Neural progenitor cell (in vitro differentiated cells): ENCODE measurements around the gene DIABLO. TPM values are rescaled to one million over a fixed set of nuclear protein-coding genes. Genes with fewer than 3 reads are reported as not detected.
"Not testable (repeated sequence)": the region's sequence is repeated elsewhere in the genome, so short reads cannot be mapped to it uniquely, and the experiment has no call there.

Experiments used
- DNase-seq: peaks from one replicate; pipeline ENCODE4 v3.0.0-alpha.2; 2016; ENCODE audit warnings: low spot score
- H2AFZ ChIP-seq: fragments of 200-600 bp; sonication (generic); replicated peaks from 2 replicates; pipeline ENCODE4 v1.6.1; 2016; ENCODE audit warnings: antibody characterized with exemption
- H3F3A ChIP-seq: fragments of 200-600 bp; sonication (generic); 2 replicates; pipeline ENCODE4 v1.6.1; 2016; ENCODE audit warnings: antibody characterized with exemption, low read depth
- H3K27ac ChIP-seq: fragments of 200-600 bp; sonication (generic); 2 replicates; pipeline ENCODE4 v1.5.1; 2016; ENCODE audit warnings: mild to moderate bottlenecking
- H3K27me3 ChIP-seq: fragments of 200-600 bp; sonication (generic); 2 replicates; pipeline ENCODE4 v1.6.1; 2016; ENCODE audit warnings: mild to moderate bottlenecking, moderate library complexity
- H3K36me3 ChIP-seq: fragments of 200-600 bp; sonication (generic); 2 replicates; pipeline ENCODE4 v1.5.1; 2016
- H3K4me1 ChIP-seq: fragments of 200-600 bp; sonication (generic); 2 replicates; pipeline ENCODE4 v1.6.1; 2016; ENCODE audit warnings: mixed run types
- H3K4me2 ChIP-seq: fragments of 200-600 bp; sonication (generic); 2 replicates; pipeline ENCODE4 v1.6.1; 2016
- H3K4me3 ChIP-seq: fragments of 200-600 bp; sonication (generic); 2 replicates; pipeline ENCODE4 v1.5.1; 2016
- H3K79me2 ChIP-seq: fragments of 200-600 bp; sonication (generic); 2 replicates; pipeline ENCODE4 v1.6.1; 2016; ENCODE audit warnings: low read depth
- H3K9ac ChIP-seq: fragments of 200-600 bp; sonication (generic); 2 replicates; pipeline ENCODE4 v1.6.1; 2016
- H3K9me3 ChIP-seq: fragments of 200-600 bp; sonication (generic); 2 replicates; pipeline ENCODE4 v1.5.1; 2016; ENCODE audit warnings: low read depth
- H4K20me1 ChIP-seq: fragments of 200-600 bp; sonication (generic); 2 replicates; pipeline ENCODE4 v1.6.1; 2016; ENCODE audit warnings: low read depth
- H3K27ac Mint-ChIP-seq: 3 replicates; pipeline ENCODE4 v1.8.0; 2021; ENCODE audit warnings: mixed read lengths
- H3K27me3 Mint-ChIP-seq: 2 replicates; pipeline ENCODE4 v1.8.0; 2022; ENCODE audit warnings: low read depth, mild to moderate bottlenecking, inconsistent platforms, moderate library complexity, mixed read lengths; ENCODE audit not compliant: insufficient read depth
- H3K36me3 Mint-ChIP-seq: 3 replicates; pipeline ENCODE4 v1.8.0; 2021; ENCODE audit warnings: mixed read lengths
- H3K4me1 Mint-ChIP-seq: 3 replicates; pipeline ENCODE4 v1.8.0; 2021; ENCODE audit warnings: mixed read lengths
- H3K4me3 Mint-ChIP-seq: 3 replicates; pipeline ENCODE4 v1.8.0; 2021; ENCODE audit warnings: mild to moderate bottlenecking, moderate library complexity, mixed read lengths
- H3K9me3 Mint-ChIP-seq: 3 replicates; pipeline ENCODE4 v1.8.0; 2020; ENCODE audit warnings: mixed read lengths
- EZH2 ChIP-seq: fragments of 200-600 bp; sonication (generic); IDR thresholded peaks from 2 replicates; pipeline ENCODE4 v1.6.1; 2017; ENCODE audit warnings: antibody characterized with exemption, mild to moderate bottlenecking, moderate library complexity
- EZH2phosphoT487 ChIP-seq: fragments of 200-600 bp; sonication (generic); IDR thresholded peaks from 2 replicates; pipeline ENCODE4 v1.6.1; 2017; ENCODE audit warnings: antibody characterized with exemption
- total RNA-seq: library from RNA; depleted of rRNA; stranded (reverse); fragments of >200 nt; gene quantifications from 2 replicates; pipeline ENCODE4 v1.2.3, GENCODE V29; 2015; ENCODE audit warnings: low replicate concordance
- TF ChIP-seq, protein P1 (sequence below): fragments of 200-600 bp; sonication (generic); IDR thresholded peaks from 2 replicates; pipeline ENCODE4 v1.5.1; 2017; ENCODE audit warnings: antibody characterized with exemption, mild to moderate bottlenecking

DIABLO gene
- total RNA-seq, 1 donor from 2014 or later = 131 TPM

DNA sequence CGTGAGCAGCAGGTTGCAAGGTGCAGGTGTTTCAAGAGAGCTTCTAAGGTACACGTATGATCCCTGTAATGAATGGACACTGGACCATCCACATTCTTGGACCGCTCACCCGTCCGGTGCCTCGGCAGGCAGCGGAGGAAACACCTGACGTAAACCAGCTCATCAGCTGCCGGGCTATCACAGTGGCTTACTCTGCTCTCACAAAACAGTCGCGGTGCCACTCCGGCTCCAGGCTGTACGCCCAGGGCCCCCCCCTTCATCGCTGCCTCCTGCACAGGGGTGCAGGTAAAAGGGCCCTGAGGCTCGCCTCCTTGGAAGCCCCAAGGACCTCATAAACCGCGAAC lies 40.0 kb upstream of the DIABLO start:
- no peaks in the 10 kb centered on the region for H4K20me1 ChIP-seq
- H3K9me3 Mint-ChIP-seq = peaks cover 4% of the 10 kb centered on the region
- H3K27me3 Mint-ChIP-seq = peaks cover 12% of the 10 kb centered on the region
- TF ChIP-seq EZH2 = no peak
- TF ChIP-seq EZH2phosphoT487 = no peak
- TF ChIP-seq, protein P1, sequence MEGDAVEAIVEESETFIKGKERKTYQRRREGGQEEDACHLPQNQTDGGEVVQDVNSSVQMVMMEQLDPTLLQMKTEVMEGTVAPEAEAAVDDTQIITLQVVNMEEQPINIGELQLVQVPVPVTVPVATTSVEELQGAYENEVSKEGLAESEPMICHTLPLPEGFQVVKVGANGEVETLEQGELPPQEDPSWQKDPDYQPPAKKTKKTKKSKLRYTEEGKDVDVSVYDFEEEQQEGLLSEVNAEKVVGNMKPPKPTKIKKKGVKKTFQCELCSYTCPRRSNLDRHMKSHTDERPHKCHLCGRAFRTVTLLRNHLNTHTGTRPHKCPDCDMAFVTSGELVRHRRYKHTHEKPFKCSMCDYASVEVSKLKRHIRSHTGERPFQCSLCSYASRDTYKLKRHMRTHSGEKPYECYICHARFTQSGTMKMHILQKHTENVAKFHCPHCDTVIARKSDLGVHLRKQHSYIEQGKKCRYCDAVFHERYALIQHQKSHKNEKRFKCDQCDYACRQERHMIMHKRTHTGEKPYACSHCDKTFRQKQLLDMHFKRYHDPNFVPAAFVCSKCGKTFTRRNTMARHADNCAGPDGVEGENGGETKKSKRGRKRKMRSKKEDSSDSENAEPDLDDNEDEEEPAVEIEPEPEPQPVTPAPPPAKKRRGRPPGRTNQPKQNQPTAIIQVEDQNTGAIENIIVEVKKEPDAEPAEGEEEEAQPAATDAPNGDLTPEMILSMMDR = no peak
- peak overlapping the region; percentile 96 for H3K4me2 ChIP-seq
- no peaks in the 10 kb centered on the region for H3K9me3 ChIP-seq
- peak overlapping the region; percentile 92 for H2AFZ ChIP-seq
- H3K36me3 Mint-ChIP-seq = peaks cover 6% of the 10 kb centered on the region
- H3K9ac ChIP-seq = peak overlapping the region; percentile 90
- H3K4me3 Mint-ChIP-seq = peak overlapping the region; percentile 98
- H3K4me1 Mint-ChIP-seq = peaks cover 14% of the 10 kb centered on the region
- peaks cover 12% of the 10 kb centered on the region for H3F3A ChIP-seq
- peak; percentile 61 for DNase-seq
- H3K36me3 ChIP-seq = no peaks in the 10 kb centered on the region
- peak overlapping the region; percentile 88 for H3K4me3 ChIP-seq
- peaks cover 17% of the 10 kb centered on the region for H3K79me2 ChIP-seq
- no peaks in the 10 kb centered on the region for H3K27me3 ChIP-seq
- peaks cover 10% of the 10 kb centered on the region for H3K4me1 ChIP-seq
- H3K27ac Mint-ChIP-seq = peak overlapping the region; percentile 100
- H3K27ac ChIP-seq = peak overlapping the region; percentile 85

DNA sequence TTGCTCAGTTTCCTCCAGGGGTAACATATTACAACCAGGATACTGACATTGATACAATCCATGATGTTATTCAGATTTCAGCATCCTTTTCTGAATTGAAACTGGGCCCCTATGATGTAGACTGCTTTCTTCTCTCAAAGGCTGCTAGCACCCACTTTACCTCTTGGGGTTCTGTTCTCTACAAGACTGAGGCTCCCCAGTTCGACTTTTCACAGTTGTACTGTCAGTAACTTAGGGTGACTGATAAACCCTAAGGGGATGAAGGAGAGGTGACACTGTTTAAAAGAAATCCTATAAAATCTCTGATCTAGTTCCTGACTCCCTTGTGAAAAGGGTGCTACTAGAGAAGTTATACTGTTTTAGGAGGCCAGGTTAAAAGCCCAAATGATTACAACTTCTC lies 39.6 kb upstream of the DIABLO start:
- peak; percentile 13 for DNase-seq
- TF ChIP-seq EZH2phosphoT487 = no peak
- TF ChIP-seq, protein P1 = no peak
- TF ChIP-seq EZH2 = no peak
- peak overlapping the region; percentile 92 for H2AFZ ChIP-seq

DNA sequence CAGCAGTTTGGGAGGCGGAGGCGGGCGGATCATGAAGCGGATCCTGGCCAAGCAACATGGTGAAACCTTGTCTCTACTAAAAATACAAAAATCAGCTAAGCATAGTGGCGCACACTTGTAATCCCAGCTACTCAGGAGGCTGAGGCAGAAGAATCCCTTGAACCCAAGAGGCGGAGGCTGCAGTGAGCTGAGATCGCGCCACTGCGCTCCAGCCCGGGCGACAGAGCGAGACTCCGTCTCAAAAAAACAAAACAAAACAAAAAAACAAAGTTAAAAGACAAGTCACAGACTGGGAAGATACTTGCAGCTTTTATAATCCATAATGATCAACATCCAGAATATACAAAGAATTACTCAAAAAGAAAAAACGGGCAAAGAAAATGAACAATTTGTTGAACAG lies 34.9 kb upstream of the DIABLO start:
- H3K27ac Mint-ChIP-seq, H3K27ac ChIP-seq, H3K27me3 ChIP-seq, H3K9ac ChIP-seq, H3K36me3 Mint-ChIP-seq, H3K27me3 Mint-ChIP-seq, H3K4me3 Mint-ChIP-seq, H3K4me3 ChIP-seq, DNase-seq, H2AFZ ChIP-seq, H3K4me2 ChIP-seq, H4K20me1 ChIP-seq, H3K9me3 Mint-ChIP-seq, H3F3A ChIP-seq, H3K4me1 Mint-ChIP-seq, H3K4me1 ChIP-seq, H3K9me3 ChIP-seq, H3K36me3 ChIP-seq: not testable (repeated sequence)
- peaks cover 15% of the 10 kb centered on the region for H3K79me2 ChIP-seq

More for the DNA sequence above, 39.6 kb upstream of the DIABLO start:
- H4K20me1 ChIP-seq = no peaks in the 10 kb centered on the region
- no peaks in the 10 kb centered on the region for H3K27me3 ChIP-seq
- H3K27ac ChIP-seq = no peak overlapping the region
- peak overlapping the region; percentile 90 for H3K9ac ChIP-seq
- Mint-ChIP-seq H3K4me3 (peak overlapping the region; percentile 98), H3K9me3 (peaks cover 4% of the 10 kb centered on the region), H3K27me3 (peaks cover 12% of the 10 kb centered on the region), H3K36me3 (peaks cover 6% of the 10 kb centered on the region), H3K4me1 (peaks cover 14% of the 10 kb centered on the region), H3K27ac (no peak overlapping the region)
- no peaks in the 10 kb centered on the region for H3K36me3 ChIP-seq
- H3K9me3 ChIP-seq = no peaks in the 10 kb centered on the region
- peaks cover 12% of the 10 kb centered on the region for H3F3A ChIP-seq
- peak overlapping the region; percentile 88 for H3K4me3 ChIP-seq
- peak overlapping the region; percentile 96 for H3K4me2 ChIP-seq
- peaks cover 17% of the 10 kb centered on the region for H3K79me2 ChIP-seq
- H3K4me1 ChIP-seq = peaks cover 10% of the 10 kb centered on the region

DNA sequence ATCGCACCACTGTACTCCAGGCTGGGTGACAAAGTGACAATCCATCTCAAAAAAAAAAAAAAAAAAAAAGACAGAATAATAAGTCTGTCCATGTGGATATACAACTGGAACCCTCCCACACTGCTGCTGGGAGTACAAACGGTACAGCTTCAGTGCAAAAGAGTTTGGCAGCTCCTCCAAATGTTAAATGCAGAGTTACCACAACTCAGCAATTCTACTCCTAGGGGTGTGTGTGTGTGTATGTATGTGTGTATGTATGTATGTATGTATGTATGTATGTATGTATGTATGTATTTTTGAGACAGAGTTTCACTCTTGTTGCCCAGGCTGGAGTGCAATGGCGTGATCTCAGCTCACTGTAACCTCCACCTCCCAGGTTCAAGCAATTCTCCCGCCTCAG lies 33.1 kb upstream of the DIABLO start:
- not testable (repeated sequence) for H3K36me3 ChIP-seq, H3K36me3 Mint-ChIP-seq, DNase-seq, H4K20me1 ChIP-seq, H2AFZ ChIP-seq, H3K4me1 Mint-ChIP-seq, H3K9me3 Mint-ChIP-seq, H3K27me3 ChIP-seq, H3K79me2 ChIP-seq, H3F3A ChIP-seq, H3K9me3 ChIP-seq, H3K4me2 ChIP-seq, H3K27me3 Mint-ChIP-seq, H3K4me3 ChIP-seq, H3K4me1 ChIP-seq, H3K4me3 Mint-ChIP-seq, H3K27ac Mint-ChIP-seq, H3K27ac ChIP-seq, H3K9ac ChIP-seq

DNA sequence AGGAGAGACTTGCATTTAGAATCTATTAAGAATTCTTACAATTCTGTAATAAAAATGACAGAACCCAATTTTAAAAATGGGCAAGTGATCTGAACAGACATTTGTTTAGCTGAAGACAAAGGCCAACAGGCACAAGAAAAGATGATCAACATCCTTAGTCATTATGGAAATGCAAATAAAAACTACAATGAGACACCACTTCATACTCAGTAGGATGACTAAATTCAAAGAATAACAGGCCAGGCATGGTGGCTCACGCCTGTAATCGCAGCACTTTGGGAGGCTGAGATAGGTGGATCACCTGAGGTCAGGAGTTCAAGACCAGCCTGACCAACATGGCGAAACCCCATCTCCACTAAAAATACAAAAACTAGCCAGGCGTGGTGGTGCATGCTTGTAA lies 32.6 kb upstream of the DIABLO start:
- not testable (repeated sequence) for H3K27ac ChIP-seq, H3K4me3 ChIP-seq

More for the DNA sequence above, 32.6 kb upstream of the DIABLO start:
- H3K36me3 ChIP-seq, H3K27me3 ChIP-seq, H4K20me1 ChIP-seq, H3K4me1 ChIP-seq, DNase-seq, H3K4me2 ChIP-seq, H3K9me3 Mint-ChIP-seq, H3K9me3 ChIP-seq, H3K36me3 Mint-ChIP-seq, H3F3A ChIP-seq, H3K4me3 Mint-ChIP-seq, H3K27me3 Mint-ChIP-seq, H3K79me2 ChIP-seq, H3K9ac ChIP-seq, H2AFZ ChIP-seq, H3K27ac Mint-ChIP-seq, H3K4me1 Mint-ChIP-seq: not testable (repeated sequence)
